Measurements from ENCODE around the gene ENKUR.

DNA sequence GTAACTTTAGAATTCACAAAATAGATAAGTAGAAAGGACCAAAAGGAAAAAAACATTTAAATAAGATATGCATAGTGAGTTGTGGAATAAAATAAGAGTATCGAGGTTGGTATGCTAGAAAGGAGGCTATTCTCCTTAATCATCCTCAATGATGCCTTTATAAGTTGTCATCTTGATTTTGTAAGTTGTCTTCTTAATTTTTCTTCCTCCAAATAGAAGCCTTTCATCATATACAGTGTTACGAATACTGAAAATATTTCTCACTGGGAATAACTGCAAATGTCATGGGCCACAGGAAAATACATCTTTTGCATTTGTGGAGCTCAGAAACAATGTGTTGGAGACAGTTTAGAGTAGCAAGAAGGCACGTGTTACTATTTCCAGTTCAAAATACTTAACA lies 32.0 kb downstream of the ENKUR start:
- TF ChIP-seq, protein P1, sequence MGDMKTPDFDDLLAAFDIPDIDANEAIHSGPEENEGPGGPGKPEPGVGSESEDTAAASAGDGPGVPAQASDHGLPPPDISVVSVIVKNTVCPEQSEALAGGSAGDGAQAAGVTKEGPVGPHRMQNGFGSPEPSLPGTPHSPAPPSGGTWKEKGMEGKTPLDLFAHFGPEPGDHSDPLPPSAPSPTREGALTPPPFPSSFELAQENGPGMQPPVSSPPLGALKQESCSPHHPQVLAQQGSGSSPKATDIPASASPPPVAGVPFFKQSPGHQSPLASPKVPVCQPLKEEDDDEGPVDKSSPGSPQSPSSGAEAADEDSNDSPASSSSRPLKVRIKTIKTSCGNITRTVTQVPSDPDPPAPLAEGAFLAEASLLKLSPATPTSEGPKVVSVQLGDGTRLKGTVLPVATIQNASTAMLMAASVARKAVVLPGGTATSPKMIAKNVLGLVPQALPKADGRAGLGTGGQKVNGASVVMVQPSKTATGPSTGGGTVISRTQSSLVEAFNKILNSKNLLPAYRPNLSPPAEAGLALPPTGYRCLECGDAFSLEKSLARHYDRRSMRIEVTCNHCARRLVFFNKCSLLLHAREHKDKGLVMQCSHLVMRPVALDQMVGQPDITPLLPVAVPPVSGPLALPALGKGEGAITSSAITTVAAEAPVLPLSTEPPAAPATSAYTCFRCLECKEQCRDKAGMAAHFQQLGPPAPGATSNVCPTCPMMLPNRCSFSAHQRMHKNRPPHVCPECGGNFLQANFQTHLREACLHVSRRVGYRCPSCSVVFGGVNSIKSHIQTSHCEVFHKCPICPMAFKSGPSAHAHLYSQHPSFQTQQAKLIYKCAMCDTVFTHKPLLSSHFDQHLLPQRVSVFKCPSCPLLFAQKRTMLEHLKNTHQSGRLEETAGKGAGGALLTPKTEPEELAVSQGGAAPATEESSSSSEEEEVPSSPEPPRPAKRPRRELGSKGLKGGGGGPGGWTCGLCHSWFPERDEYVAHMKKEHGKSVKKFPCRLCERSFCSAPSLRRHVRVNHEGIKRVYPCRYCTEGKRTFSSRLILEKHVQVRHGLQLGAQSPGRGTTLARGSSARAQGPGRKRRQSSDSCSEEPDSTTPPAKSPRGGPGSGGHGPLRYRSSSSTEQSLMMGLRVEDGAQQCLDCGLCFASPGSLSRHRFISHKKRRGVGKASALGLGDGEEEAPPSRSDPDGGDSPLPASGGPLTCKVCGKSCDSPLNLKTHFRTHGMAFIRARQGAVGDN (IDR thresholded peaks at IDR 0.05): no peak
- no peak for TF ChIP-seq NFXL1 (IDR thresholded peaks at IDR 0.05; ENCODE audit: borderline replicate concordance)
- no peak for TF ChIP-seq ZNF274 (IDR thresholded peaks at IDR 0.05; ENCODE audit: insufficient read depth, insufficient read length)
- TF ChIP-seq, protein P2, sequence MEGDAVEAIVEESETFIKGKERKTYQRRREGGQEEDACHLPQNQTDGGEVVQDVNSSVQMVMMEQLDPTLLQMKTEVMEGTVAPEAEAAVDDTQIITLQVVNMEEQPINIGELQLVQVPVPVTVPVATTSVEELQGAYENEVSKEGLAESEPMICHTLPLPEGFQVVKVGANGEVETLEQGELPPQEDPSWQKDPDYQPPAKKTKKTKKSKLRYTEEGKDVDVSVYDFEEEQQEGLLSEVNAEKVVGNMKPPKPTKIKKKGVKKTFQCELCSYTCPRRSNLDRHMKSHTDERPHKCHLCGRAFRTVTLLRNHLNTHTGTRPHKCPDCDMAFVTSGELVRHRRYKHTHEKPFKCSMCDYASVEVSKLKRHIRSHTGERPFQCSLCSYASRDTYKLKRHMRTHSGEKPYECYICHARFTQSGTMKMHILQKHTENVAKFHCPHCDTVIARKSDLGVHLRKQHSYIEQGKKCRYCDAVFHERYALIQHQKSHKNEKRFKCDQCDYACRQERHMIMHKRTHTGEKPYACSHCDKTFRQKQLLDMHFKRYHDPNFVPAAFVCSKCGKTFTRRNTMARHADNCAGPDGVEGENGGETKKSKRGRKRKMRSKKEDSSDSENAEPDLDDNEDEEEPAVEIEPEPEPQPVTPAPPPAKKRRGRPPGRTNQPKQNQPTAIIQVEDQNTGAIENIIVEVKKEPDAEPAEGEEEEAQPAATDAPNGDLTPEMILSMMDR (IDR thresholded peaks at IDR 0.05 in 2 of 3, conservative IDR thresholded peaks at IDR 0.05 in 1 of 3; ENCODE audit: control insufficient read depth in 2 of 3, extremely low read depth in 1 of 3, insufficient read depth in 1 of 3, low read depth in 3 of 3, low read length in 3 of 3): no peak
- TF ChIP-seq BCL11A (IDR thresholded peaks at IDR 0.05; ENCODE audit: low read depth, low read length): no peak
- no peak for TF ChIP-seq TARDBP (IDR thresholded peaks at IDR 0.05; ENCODE audit: borderline replicate concordance)
- no peak for TF ChIP-seq ESRRA (IDR thresholded peaks at IDR 0.05; ENCODE audit: low read length)
- TF ChIP-seq, protein P3, sequence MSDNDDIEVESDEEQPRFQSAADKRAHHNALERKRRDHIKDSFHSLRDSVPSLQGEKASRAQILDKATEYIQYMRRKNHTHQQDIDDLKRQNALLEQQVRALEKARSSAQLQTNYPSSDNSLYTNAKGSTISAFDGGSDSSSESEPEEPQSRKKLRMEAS (IDR thresholded peaks at IDR 0.05; ENCODE audit: low read depth, low read length): no peak
- TF ChIP-seq, protein P4, sequence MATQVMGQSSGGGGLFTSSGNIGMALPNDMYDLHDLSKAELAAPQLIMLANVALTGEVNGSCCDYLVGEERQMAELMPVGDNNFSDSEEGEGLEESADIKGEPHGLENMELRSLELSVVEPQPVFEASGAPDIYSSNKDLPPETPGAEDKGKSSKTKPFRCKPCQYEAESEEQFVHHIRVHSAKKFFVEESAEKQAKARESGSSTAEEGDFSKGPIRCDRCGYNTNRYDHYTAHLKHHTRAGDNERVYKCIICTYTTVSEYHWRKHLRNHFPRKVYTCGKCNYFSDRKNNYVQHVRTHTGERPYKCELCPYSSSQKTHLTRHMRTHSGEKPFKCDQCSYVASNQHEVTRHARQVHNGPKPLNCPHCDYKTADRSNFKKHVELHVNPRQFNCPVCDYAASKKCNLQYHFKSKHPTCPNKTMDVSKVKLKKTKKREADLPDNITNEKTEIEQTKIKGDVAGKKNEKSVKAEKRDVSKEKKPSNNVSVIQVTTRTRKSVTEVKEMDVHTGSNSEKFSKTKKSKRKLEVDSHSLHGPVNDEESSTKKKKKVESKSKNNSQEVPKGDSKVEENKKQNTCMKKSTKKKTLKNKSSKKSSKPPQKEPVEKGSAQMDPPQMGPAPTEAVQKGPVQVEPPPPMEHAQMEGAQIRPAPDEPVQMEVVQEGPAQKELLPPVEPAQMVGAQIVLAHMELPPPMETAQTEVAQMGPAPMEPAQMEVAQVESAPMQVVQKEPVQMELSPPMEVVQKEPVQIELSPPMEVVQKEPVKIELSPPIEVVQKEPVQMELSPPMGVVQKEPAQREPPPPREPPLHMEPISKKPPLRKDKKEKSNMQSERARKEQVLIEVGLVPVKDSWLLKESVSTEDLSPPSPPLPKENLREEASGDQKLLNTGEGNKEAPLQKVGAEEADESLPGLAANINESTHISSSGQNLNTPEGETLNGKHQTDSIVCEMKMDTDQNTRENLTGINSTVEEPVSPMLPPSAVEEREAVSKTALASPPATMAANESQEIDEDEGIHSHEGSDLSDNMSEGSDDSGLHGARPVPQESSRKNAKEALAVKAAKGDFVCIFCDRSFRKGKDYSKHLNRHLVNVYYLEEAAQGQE (IDR thresholded peaks at IDR 0.05; ENCODE audit: low read depth, low read length): no peak
- TF ChIP-seq ZBED1 (IDR thresholded peaks at IDR 0.05; ENCODE audit: borderline replicate concordance): no peak
- TF ChIP-seq STAT1 (conservative IDR thresholded peaks at IDR 0.05): no peak
- no peak for TF ChIP-seq CHD2 (IDR thresholded peaks at IDR 0.05; ENCODE audit: borderline replicate concordance, low read depth, low read length)
- no peak for TF ChIP-seq TAF1 (IDR thresholded peaks at IDR 0.05; ENCODE audit: borderline replicate concordance, low read depth, low read length)
- no peak for TF ChIP-seq GABPA (IDR thresholded peaks at IDR 0.05; ENCODE audit: low read depth)
